Astrocyte (in vitro differentiated cells and primary cell): ENCODE results near the gene KRT74. TPM values are rescaled to one million over a fixed set of nuclear protein-coding genes. Genes with fewer than 3 reads are reported as not detected.

ENCODE experiments used
- DNase-seq: peaks from one replicate; pipeline ENCODE4 v3.0.0-alpha.2; 2010; ENCODE audit warnings: low read depth
- FAIRE-seq: peaks from 2 replicates; lab custom pipeline; 2011; peaks lifted over from hg19 to GRCh38; lab: Jason Lieb, UNC
- H2AFZ ChIP-seq: 2 replicates; pipeline ENCODE4 v1.6.0; 2012; ENCODE audit warnings: low read depth, low read length, inconsistent platforms
- H3K27ac ChIP-seq: 2 replicates; pipeline ENCODE4 v1.5.1; 2011; ENCODE audit warnings: low read depth, low read length, inconsistent platforms
- H3K27me3 ChIP-seq: 2 replicates; pipeline ENCODE4 v1.6.0; 2011; ENCODE audit warnings: low read length, inconsistent platforms; ENCODE audit not compliant: insufficient read depth
- H3K36me3 ChIP-seq: 2 replicates; pipeline ENCODE4 v1.5.1; 2011; ENCODE audit warnings: low read length, inconsistent platforms; ENCODE audit not compliant: insufficient read depth
- H3K4me1 ChIP-seq: 2 replicates; pipeline ENCODE4 v1.5.1; 2011; ENCODE audit warnings: low read length, inconsistent platforms; ENCODE audit not compliant: insufficient read depth
- H3K4me2 ChIP-seq: 2 replicates; pipeline ENCODE4 v1.6.0; 2012; ENCODE audit warnings: low read length, inconsistent platforms
- H3K4me3 ChIP-seq: 2 replicates; pipeline ENCODE4 v1.5.1; 2011; ENCODE audit warnings: low read depth, mild to moderate bottlenecking, low read length, inconsistent platforms; ENCODE audit not compliant: insufficient read depth
- H3K79me2 ChIP-seq: 2 replicates; pipeline ENCODE4 v1.6.0; 2012; ENCODE audit warnings: mild to moderate bottlenecking, low read length, inconsistent platforms; ENCODE audit not compliant: insufficient read depth
- H3K9ac ChIP-seq: 2 replicates; pipeline ENCODE4 v1.6.0; 2012; ENCODE audit warnings: mild to moderate bottlenecking, low read length, inconsistent platforms
- H3K9me3 ChIP-seq: 2 replicates; pipeline ENCODE4 v1.5.1; 2012; ENCODE audit warnings: low read depth, mild to moderate bottlenecking, low read length, inconsistent platforms; ENCODE audit not compliant: insufficient read depth
- H4K20me1 ChIP-seq: 2 replicates; pipeline ENCODE4 v1.6.0; 2012; ENCODE audit warnings: low read length, inconsistent platforms; ENCODE audit not compliant: insufficient read depth
- H3K27ac Mint-ChIP-seq: one replicate; pipeline ENCODE4 v1.8.0; 2021; ENCODE audit warnings: mild to moderate bottlenecking, mixed read lengths; ENCODE audit not compliant: unreplicated experiment
- H3K27me3 Mint-ChIP-seq: one replicate; pipeline ENCODE4 v1.8.0; 2021; ENCODE audit warnings: low read depth, mixed read lengths; ENCODE audit not compliant: unreplicated experiment
- H3K36me3 Mint-ChIP-seq: one replicate; pipeline ENCODE4 v1.8.0; 2021; ENCODE audit warnings: low read depth, mixed read lengths; ENCODE audit not compliant: unreplicated experiment
- H3K4me1 Mint-ChIP-seq: one replicate; pipeline ENCODE4 v1.8.0; 2021; ENCODE audit warnings: low read depth, mixed read lengths; ENCODE audit not compliant: unreplicated experiment
- H3K4me3 Mint-ChIP-seq: one replicate; pipeline ENCODE4 v1.8.0; 2021; ENCODE audit warnings: mild to moderate bottlenecking, moderate library complexity, mixed read lengths; ENCODE audit not compliant: unreplicated experiment
- H3K9me3 Mint-ChIP-seq: one replicate; pipeline ENCODE4 v1.8.0; 2021; ENCODE audit warnings: mild to moderate bottlenecking, mixed read lengths; ENCODE audit not compliant: unreplicated experiment
- EZH2 ChIP-seq: IDR thresholded peaks from 2 replicates; pipeline ENCODE4 v1.6.1; 2012; ENCODE audit warnings: mild to moderate bottlenecking, low read length, inconsistent platforms; ENCODE audit not compliant: insufficient read depth
- total RNA-seq: library from RNA; stranded (reverse); gene quantifications from 2 replicates; pipeline ENCODE4 v1.2.1, GENCODE V29; 2021
- TF ChIP-seq, protein P1 (sequence below): IDR thresholded peaks from 2 replicates; pipeline ENCODE4 v1.5.1; 2011; ENCODE audit warnings: low read depth, mild to moderate bottlenecking, inconsistent platforms, low read length, moderate library complexity; ENCODE audit not compliant: insufficient read depth

Gene KRT74
- total RNA-seq, 1 donor from 2014 or later: not detected

- no peaks in the 10 kb centered on the region for H3K4me1 ChIP-seq
- H2AFZ ChIP-seq: no peak overlapping the region
- no peak for FAIRE-seq
- Mint-ChIP-seq H3K36me3 (peaks cover 2% of the 10 kb centered on the region), H3K4me1 (no peaks in the 10 kb centered on the region), H3K9me3 (peaks cover 6% of the 10 kb centered on the region), H3K4me3 (no peak overlapping the region), H3K27me3 (peaks cover 72% of the 10 kb centered on the region), H3K27ac (no peak overlapping the region)
- H3K9me3 ChIP-seq: no peaks in the 10 kb centered on the region
- H3K27ac ChIP-seq: no peak overlapping the region
- H3K79me2 ChIP-seq: no peaks in the 10 kb centered on the region
- DNase-seq: no peak
- no peaks in the 10 kb centered on the region for H4K20me1 ChIP-seq
- H3K9ac ChIP-seq: no peak overlapping the region
- no peak for TF ChIP-seq EZH2
- TF ChIP-seq, protein P1, sequence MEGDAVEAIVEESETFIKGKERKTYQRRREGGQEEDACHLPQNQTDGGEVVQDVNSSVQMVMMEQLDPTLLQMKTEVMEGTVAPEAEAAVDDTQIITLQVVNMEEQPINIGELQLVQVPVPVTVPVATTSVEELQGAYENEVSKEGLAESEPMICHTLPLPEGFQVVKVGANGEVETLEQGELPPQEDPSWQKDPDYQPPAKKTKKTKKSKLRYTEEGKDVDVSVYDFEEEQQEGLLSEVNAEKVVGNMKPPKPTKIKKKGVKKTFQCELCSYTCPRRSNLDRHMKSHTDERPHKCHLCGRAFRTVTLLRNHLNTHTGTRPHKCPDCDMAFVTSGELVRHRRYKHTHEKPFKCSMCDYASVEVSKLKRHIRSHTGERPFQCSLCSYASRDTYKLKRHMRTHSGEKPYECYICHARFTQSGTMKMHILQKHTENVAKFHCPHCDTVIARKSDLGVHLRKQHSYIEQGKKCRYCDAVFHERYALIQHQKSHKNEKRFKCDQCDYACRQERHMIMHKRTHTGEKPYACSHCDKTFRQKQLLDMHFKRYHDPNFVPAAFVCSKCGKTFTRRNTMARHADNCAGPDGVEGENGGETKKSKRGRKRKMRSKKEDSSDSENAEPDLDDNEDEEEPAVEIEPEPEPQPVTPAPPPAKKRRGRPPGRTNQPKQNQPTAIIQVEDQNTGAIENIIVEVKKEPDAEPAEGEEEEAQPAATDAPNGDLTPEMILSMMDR: no peak
- H3K36me3 ChIP-seq: no peaks in the 10 kb centered on the region
- H3K4me3 ChIP-seq: no peak overlapping the region
- peaks cover 27% of the 10 kb centered on the region for H3K27me3 ChIP-seq
- H3K4me2 ChIP-seq: no peak overlapping the region
Measured at GRCh38 chr12:52608826-52609630, 35.4 kb upstream of the KRT74 start.

- no peak for FAIRE-seq
- Histone ChIP-seq H3K79me2 (no peaks in the 10 kb centered on the region), H3K27ac (no peak overlapping the region), H3K27me3 (peaks cover 35% of the 10 kb centered on the region), H3K9me3 (no peaks in the 10 kb centered on the region), H3K9ac (no peak overlapping the region), H3K36me3 (no peaks in the 10 kb centered on the region), H3K4me1 (no peaks in the 10 kb centered on the region), H3K4me3 (no peak overlapping the region), H4K20me1 (no peaks in the 10 kb centered on the region), H2AFZ (no peak overlapping the region), H3K4me2 (no peak overlapping the region)
- Mint-ChIP-seq H3K4me1 (peaks cover 3% of the 10 kb centered on the region), H3K4me3 (no peak overlapping the region), H3K27me3 (peaks cover 64% of the 10 kb centered on the region), H3K9me3 (peaks cover 6% of the 10 kb centered on the region), H3K27ac (no peak overlapping the region), H3K36me3 (peaks cover 2% of the 10 kb centered on the region)
- TF ChIP-seq EZH2: no peak
- TF ChIP-seq, protein P1: no peak
- DNase-seq: no peak
Measured at GRCh38 chr12:52608161-52608560, 34.5 kb upstream of the KRT74 start.

DNA sequence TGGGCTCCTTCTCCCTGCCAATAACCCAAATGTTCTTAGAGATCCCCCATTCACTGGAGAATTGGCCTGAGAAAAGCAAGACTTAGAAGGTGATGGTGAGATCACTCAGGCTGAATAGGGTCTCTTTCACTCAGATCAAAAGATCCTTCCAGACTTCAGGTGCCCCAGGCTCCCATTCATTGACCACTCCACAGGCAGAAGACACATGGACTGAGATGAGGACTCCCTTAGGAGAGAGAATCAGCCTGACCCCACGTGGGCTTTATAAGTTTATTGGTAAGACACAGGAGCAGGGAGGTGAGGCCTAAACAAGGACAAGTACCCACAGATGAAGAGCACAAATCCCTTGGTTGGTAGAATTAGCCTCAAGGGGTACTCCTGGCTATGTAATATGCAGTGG is 33.7 kb upstream of the KRT74 start:
- Histone ChIP-seq H2AFZ (no peak overlapping the region), H3K27me3 (peaks cover 37% of the 10 kb centered on the region), H3K4me1 (no peaks in the 10 kb centered on the region), H3K27ac (no peak overlapping the region), H3K36me3 (no peaks in the 10 kb centered on the region), H3K9ac (no peak overlapping the region), H3K79me2 (no peaks in the 10 kb centered on the region), H3K4me3 (no peak overlapping the region), H3K4me2 (no peak overlapping the region), H3K9me3 (no peaks in the 10 kb centered on the region), H4K20me1 (no peaks in the 10 kb centered on the region)
- TF ChIP-seq, protein P1: no peak
- no peak for TF ChIP-seq EZH2
- FAIRE-seq (no peak), DNase-seq (no peak)
- peaks cover 2% of the 10 kb centered on the region for H3K36me3 Mint-ChIP-seq
- H3K27me3 Mint-ChIP-seq: peaks cover 59% of the 10 kb centered on the region
- peaks cover 5% of the 10 kb centered on the region for H3K4me1 Mint-ChIP-seq
- H3K4me3 Mint-ChIP-seq: no peak overlapping the region
- peaks cover 6% of the 10 kb centered on the region for H3K9me3 Mint-ChIP-seq
- H3K27ac Mint-ChIP-seq: no peak overlapping the region
